K562 (cell line): ENCODE measurements around the gene OPA3. TPM values are rescaled to one million over a fixed set of nuclear protein-coding genes. Genes with fewer than 3 reads are reported as not detected.

Experiments used
- ATAC-seq: fragments of 200-7000 bp; cut with Tn5 transposase; 3 replicates; pipeline ENCODE4 v1.9.1; 2020; ENCODE audit warnings: moderate library complexity
- BruUV-seq: library from RNA; stranded (reverse); fragments of 400-500 nt; replicated peaks from 2 replicates; lab custom pipeline; 2021; lab: Mats Ljungman, UMichigan
- CTCF ChIA-PET: fragments of 300-600 bp; formaldehyde crosslinking; extraction: SDS; loops from one replicate; lab custom pipeline; 2021; ENCODE audit warnings: low intra/inter-chr PET ratio; lab: Yijun Ruan, JAX
- POLR2A ChIA-PET: fragments of 300-600, 350-650 bp; sonication (Branson Sonifier 250); formaldehyde crosslinking; extraction: SDS; loops from one replicate; lab custom pipeline; 2021; ENCODE audit warnings: antibody characterized with exemption, inconsistent platforms; lab: Yijun Ruan, JAX
- DNase-seq, 4 experiments: peaks; one replicate each; pipeline versions ENCODE4 v3.0.0 to v3.0.0-alpha.2; 2011 to 2018; ENCODE audit warnings: low spot score in 3 of 4, mixed read lengths in 3 of 4; ENCODE audit errors: extremely low read depth in 1 of 4
- FAIRE-seq: peaks from 2 replicates; lab custom pipeline; 2011; peaks lifted over from hg19 to GRCh38; lab: Jason Lieb, UNC
- H2AFZ ChIP-seq: 2 replicates; pipeline ENCODE4 v1.6.0; 2011; ENCODE audit warnings: low read depth, low read length, control low read depth, inconsistent platforms
- H3K27ac ChIP-seq: fragments of 200-600 bp; 3 replicates; pipeline ENCODE4 v1.8.0; 2011; ENCODE audit warnings: low read depth, mild to moderate bottlenecking, control low read depth, inconsistent platforms, low read length, moderate library complexity, mixed read lengths; ENCODE audit errors: extremely low read depth
- H3K27me3 ChIP-seq, 2 experiments: fragments of 300-600 bp in 1 of 2; 2 replicates in 1 of 2; 3 replicates in 1 of 2; pipeline versions ENCODE4 v1.6.0 to v1.8.0; 2011; ENCODE audit warnings: inconsistent platforms in 2 of 2, low read length in 2 of 2, mild to moderate bottlenecking in 1 of 2, mixed read lengths in 1 of 2, moderate library complexity in 1 of 2; ENCODE audit not compliant: control insufficient read depth in 2 of 2, insufficient read depth in 2 of 2
- H3K36me3 ChIP-seq: fragments of 300-600 bp; 3 replicates; pipeline ENCODE4 v1.8.0; 2011; ENCODE audit warnings: mild to moderate bottlenecking, low read length, inconsistent platforms; ENCODE audit not compliant: control insufficient read depth, insufficient read depth
- H3K4me1 ChIP-seq, 2 experiments: fragments of 200-600 bp in 1 of 2; replicated peaks in 1 of 2; 2 replicates in 1 of 2; 3 replicates in 1 of 2; pipeline versions ENCODE4 v1.5.1 to v1.8.0; 2011; ENCODE audit warnings: inconsistent platforms in 2 of 2, low read length in 2 of 2, mild to moderate bottlenecking in 1 of 2, mixed read lengths in 1 of 2, moderate library complexity in 1 of 2; ENCODE audit not compliant: control insufficient read depth in 2 of 2, insufficient read depth in 2 of 2
- H3K4me2 ChIP-seq: 2 replicates; pipeline ENCODE4 v1.6.1; 2011; ENCODE audit warnings: low read length, control low read depth, inconsistent platforms, mixed read lengths; ENCODE audit not compliant: insufficient read depth
- H3K4me3 ChIP-seq: fragments of 200-600 bp; sonication (generic), shearing (Covaris generic); 2 replicates; pipeline ENCODE4 v1.5.1; 2016; ENCODE audit warnings: control low read depth, inconsistent platforms
- H3K79me2 ChIP-seq: fragments of 200-600 bp; 3 replicates; pipeline ENCODE4 v1.8.0; 2011; ENCODE audit warnings: low read length, inconsistent platforms; ENCODE audit not compliant: control insufficient read depth, insufficient read depth
- H3K9ac ChIP-seq, 2 experiments: 2 replicates each; pipeline versions ENCODE4 v1.6.0 to v1.6.1; 2011; ENCODE audit warnings: low read depth in 2 of 2, low read length in 2 of 2, control low read depth in 1 of 2, inconsistent platforms in 1 of 2, mild to moderate bottlenecking in 1 of 2, mixed read lengths in 1 of 2; ENCODE audit not compliant: insufficient read depth in 1 of 2
- H3K9me1 ChIP-seq: one replicate; pipeline ENCODE4 v1.6.0; 2011; ENCODE audit warnings: inconsistent platforms, mild to moderate bottlenecking, low read length, moderate library complexity; ENCODE audit not compliant: control insufficient read depth, insufficient read depth
- H3K9me3 ChIP-seq: replicated peaks from 2 replicates; pipeline ENCODE4 v1.5.1; 2011; ENCODE audit warnings: low read depth, low read length, inconsistent platforms; ENCODE audit not compliant: control insufficient read depth, insufficient read depth
- H4K20me1 ChIP-seq: replicated peaks from 2 replicates; pipeline ENCODE4 v1.6.1; 2011; ENCODE audit warnings: low read length, inconsistent platforms, mixed read lengths; ENCODE audit not compliant: control insufficient read depth, insufficient read depth
- FOS ChIP-seq: IDR thresholded peaks from 3 replicates; pipeline ENCODE4 v1.6.1; 2011; ENCODE audit not compliant: insufficient read length; ENCODE audit errors: extremely low read depth
- FOXK1 ChIP-seq: sonication (generic); formaldehyde crosslinking; IDR thresholded peaks from 2 replicates; pipeline ENCODE4 v1.8.0; 2022; ENCODE audit warnings: missing genetic modification reagents, mild to moderate bottlenecking, borderline replicate concordance
- FUS ChIP-seq: fragments of 200-400 bp; formaldehyde crosslinking; optimal IDR thresholded peaks from 2 replicates; pipeline ENCODE3; 2017; ENCODE audit warnings: low read depth, low read length
- SRF ChIP-seq, 2 experiments: fragments of 250-450, 450-650 bp in 1 of 2; sonication (Bioruptor Pico) in 1 of 2; sonication (generic) in 1 of 2; formaldehyde crosslinking; IDR thresholded peaks; 2 replicates each; pipeline versions ENCODE4 v1.5.0 to v1.5.1; 2020 to 2022; ENCODE audit warnings: mild to moderate bottlenecking in 1 of 2, missing genetic modification reagents in 1 of 2
- ZNF444 ChIP-seq: fragments of 250-450 bp; sonication (Bioruptor Pico); IDR thresholded peaks from 2 replicates; pipeline ENCODE4 v1.4.0; 2020; ENCODE audit warnings: mild to moderate bottlenecking, moderate library complexity
- ZNF76 ChIP-seq: fragments of 250-450 bp; sonication (Bioruptor Pico); IDR thresholded peaks from 2 replicates; pipeline ENCODE4 v1.4.0; 2020; ENCODE audit warnings: mild to moderate bottlenecking, moderate library complexity, borderline replicate concordance
- WGBS: fragments of 100-300 bp; shearing (Covaris generic); methylation state at CpG from one replicate; pipeline ENCODE4 v1.1.6; 2016; ENCODE audit warnings: low coverage, mixed read lengths; ENCODE audit not compliant: insufficient coverage; ENCODE audit errors: missing lambda C conversion rate; 5-methylcytosine and 5-hydroxymethylcytosine counted together
- in situ Hi-C: fragments of 300-500 bp; cut with MboI; formaldehyde crosslinking; loops from 4 replicates; pipeline ENCODE4 v1.15.0; 2018; ENCODE audit warnings: inconsistent platforms, mixed read lengths
- intact Hi-C: fragments of 100-400 bp; cut with micrococcal nuclease; formaldehyde crosslinking; loops from 2 replicates; pipeline ENCODE4 v1.14.2; 2022
- polyA plus RNA-seq, 8 experiments: library from polyadenylated mRNA; depleted of rRNA in 4 of 8; stranded (reverse) in 5 of 8; unstranded in 3 of 8; fragments of >200 nt; fragmentation: Nextera tagmentation in 2 of 8; fragmentation: Illumina TruSeq in 1 of 8; extraction: Ambion mirVana in 2 of 8; extraction: Trizol in 1 of 8; gene quantifications; 2 replicates each; pipeline versions ENCODE4 v1.2.1 to v1.2.3, GENCODE V29; 2011 to 2014; ENCODE audit warnings: inconsistent platforms in 1 of 8, missing spikeins in 1 of 8
- total RNA-seq, 7 experiments: library from RNA; depleted of rRNA in 6 of 7; stranded (reverse); fragments of >200 nt in 6 of 7; fragmentation: Illumina TruSeq in 2 of 7; extraction: Trizol in 2 of 7; gene quantifications; 2 replicates each; pipeline versions ENCODE4 v1.2.1 to v1.2.3, GENCODE V29; 2011 to 2021; ENCODE audit warnings: low replicate concordance in 1 of 7
- TF ChIP-seq, protein P1 (sequence below): sonication (generic); formaldehyde crosslinking; IDR thresholded peaks from 2 replicates; pipeline ENCODE4 v1.8.1; 2022; ENCODE audit warnings: missing genetic modification reagents
- TF ChIP-seq, protein P2 (sequence below): fragments of 450-650 bp; formaldehyde crosslinking; IDR thresholded peaks from 2 replicates; pipeline ENCODE4 v1.4.0; 2020; ENCODE audit warnings: mild to moderate bottlenecking, moderate library complexity
- TF ChIP-seq, protein P3 (sequence below), 2 experiments: fragments of 150-350 bp in 1 of 2; IDR thresholded peaks; 2 replicates each; pipeline ENCODE4 v1.6.1; 2012 to 2016; ENCODE audit warnings: low read depth in 2 of 2, low read length in 2 of 2, mild to moderate bottlenecking in 1 of 2, moderate library complexity in 1 of 2
- TF ChIP-seq, protein P4 (sequence below): fragments of 250-450 bp; sonication (Bioruptor Pico); IDR thresholded peaks from 2 replicates; pipeline ENCODE4 v1.5.0; 2021; ENCODE audit warnings: mild to moderate bottlenecking, borderline replicate concordance

OPA3 gene
- total and polyA plus RNA-seq, 9 of the 15 experiments (the other 6 are each of a cell fraction or from before 2014, with no cell fraction given) = 1.4 to 18.8 (median 9.0) TPM

DNA sequence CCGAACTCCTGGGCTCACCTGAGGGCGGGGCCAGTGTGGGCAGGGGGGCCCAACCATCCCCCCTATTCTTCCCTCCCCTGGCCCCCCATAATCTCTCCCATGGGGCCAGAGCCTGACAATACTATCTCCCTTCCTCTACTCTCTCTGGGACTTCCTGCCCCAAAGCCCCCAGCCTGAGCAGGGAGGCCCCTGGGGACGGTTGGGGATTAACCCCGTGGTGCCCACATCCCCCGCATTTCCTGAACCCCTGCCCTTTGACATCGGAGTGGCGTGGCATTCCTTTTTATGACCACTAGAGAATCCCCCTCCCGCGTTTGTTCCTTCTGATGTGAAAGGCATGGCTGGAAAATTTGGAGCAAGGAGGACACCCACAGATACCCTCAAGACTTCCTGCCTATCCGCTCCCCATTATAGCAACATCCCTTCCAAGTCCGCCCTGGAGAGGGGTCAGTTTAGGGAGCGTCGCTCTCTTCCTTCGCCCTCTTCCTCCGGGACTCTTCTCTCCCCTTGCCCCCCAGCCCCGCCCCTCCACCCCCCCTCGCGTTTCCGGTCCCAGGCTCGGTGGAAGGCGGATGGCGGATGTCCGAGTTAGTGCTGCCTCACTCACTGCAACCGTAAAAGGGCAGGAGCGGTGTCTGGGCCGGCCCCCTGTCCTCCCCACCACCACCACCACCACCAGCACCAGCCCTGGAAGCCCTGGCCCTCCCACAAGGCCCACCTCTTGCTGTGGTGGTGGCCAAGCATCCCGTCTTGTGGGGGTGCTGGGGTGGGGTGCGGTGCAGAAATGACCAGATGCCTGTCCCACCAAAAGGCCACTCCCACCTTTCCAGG lies 75.5 kb downstream of the OPA3 start:
- Histone ChIP-seq H3K9me1 (no peaks in the 10 kb centered on the region), H3K79me2 (peaks cover 77% of the 10 kb centered on the region), H3K9ac (peak overlapping the region; percentile 95 to 97), H3K4me2 (peak overlapping the region; percentile 97), H3K27me3 (no peaks in the 10 kb centered on the region), H2AFZ (peak overlapping the region; percentile 62), H3K4me3 (peak overlapping the region; percentile 99), H3K4me1 (peaks cover 38 to 50% of the 10 kb centered on the region in 2 experiments), H3K27ac (peak overlapping the region; percentile 98), H3K9me3 (no peaks in the 10 kb centered on the region), H4K20me1 (no peaks in the 10 kb centered on the region; the same call in 1 of the 2 replicates), H3K36me3 (peaks cover 43% of the 10 kb centered on the region; the same call in 2 of the 3 replicates)
- FAIRE-seq (no peak), ATAC-seq (peak; percentile 67), DNase-seq (peak; percentile 64 to 89 (median 76))
- ChIA-PET CTCF (no interaction called here), POLR2A (interaction anchor here (0.5 to 1.6 kb wide), 6 partner anchors 16 to 339 kb away, joined by 3 to 4 read pairs (median 3); no protein-coding TSS in a partner anchor)
- in situ Hi-C loops (no loop called here), intact Hi-C loops (loop anchor here (5.0 kb wide), 1 partner anchor 133 kb away; no protein-coding TSS in a partner anchor)
- BruUV-seq = TSS peak; percentile 56
- WGBS = 1% methylated on average over 13 of the region's 28 CpGs
- TF ChIP-seq FOS (no peak), FOXK1 (CRISPR knock-in tag) (no peak), SRF (CRISPR knock-in tag; IDR thresholded peaks at IDR 0.05) (peak in 1 of 2 experiments; percentile 95; a peak in 2 of 4 replicates), ZNF76 (CRISPR knock-in tag) (no peak), ZNF444 (peak; percentile 21; the same call in 1 of the 2 replicates), FUS (no peak)
- TF ChIP-seq, protein P1, sequence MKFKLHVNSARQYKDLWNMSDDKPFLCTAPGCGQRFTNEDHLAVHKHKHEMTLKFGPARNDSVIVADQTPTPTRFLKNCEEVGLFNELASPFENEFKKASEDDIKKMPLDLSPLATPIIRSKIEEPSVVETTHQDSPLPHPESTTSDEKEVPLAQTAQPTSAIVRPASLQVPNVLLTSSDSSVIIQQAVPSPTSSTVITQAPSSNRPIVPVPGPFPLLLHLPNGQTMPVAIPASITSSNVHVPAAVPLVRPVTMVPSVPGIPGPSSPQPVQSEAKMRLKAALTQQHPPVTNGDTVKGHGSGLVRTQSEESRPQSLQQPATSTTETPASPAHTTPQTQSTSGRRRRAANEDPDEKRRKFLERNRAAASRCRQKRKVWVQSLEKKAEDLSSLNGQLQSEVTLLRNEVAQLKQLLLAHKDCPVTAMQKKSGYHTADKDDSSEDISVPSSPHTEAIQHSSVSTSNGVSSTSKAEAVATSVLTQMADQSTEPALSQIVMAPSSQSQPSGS (CRISPR knock-in tag) = no peak
- TF ChIP-seq, protein P2, sequence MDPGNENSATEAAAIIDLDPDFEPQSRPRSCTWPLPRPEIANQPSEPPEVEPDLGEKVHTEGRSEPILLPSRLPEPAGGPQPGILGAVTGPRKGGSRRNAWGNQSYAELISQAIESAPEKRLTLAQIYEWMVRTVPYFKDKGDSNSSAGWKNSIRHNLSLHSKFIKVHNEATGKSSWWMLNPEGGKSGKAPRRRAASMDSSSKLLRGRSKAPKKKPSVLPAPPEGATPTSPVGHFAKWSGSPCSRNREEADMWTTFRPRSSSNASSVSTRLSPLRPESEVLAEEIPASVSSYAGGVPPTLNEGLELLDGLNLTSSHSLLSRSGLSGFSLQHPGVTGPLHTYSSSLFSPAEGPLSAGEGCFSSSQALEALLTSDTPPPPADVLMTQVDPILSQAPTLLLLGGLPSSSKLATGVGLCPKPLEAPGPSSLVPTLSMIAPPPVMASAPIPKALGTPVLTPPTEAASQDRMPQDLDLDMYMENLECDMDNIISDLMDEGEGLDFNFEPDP (CRISPR knock-in tag) = no peak
- TF ChIP-seq, protein P3, sequence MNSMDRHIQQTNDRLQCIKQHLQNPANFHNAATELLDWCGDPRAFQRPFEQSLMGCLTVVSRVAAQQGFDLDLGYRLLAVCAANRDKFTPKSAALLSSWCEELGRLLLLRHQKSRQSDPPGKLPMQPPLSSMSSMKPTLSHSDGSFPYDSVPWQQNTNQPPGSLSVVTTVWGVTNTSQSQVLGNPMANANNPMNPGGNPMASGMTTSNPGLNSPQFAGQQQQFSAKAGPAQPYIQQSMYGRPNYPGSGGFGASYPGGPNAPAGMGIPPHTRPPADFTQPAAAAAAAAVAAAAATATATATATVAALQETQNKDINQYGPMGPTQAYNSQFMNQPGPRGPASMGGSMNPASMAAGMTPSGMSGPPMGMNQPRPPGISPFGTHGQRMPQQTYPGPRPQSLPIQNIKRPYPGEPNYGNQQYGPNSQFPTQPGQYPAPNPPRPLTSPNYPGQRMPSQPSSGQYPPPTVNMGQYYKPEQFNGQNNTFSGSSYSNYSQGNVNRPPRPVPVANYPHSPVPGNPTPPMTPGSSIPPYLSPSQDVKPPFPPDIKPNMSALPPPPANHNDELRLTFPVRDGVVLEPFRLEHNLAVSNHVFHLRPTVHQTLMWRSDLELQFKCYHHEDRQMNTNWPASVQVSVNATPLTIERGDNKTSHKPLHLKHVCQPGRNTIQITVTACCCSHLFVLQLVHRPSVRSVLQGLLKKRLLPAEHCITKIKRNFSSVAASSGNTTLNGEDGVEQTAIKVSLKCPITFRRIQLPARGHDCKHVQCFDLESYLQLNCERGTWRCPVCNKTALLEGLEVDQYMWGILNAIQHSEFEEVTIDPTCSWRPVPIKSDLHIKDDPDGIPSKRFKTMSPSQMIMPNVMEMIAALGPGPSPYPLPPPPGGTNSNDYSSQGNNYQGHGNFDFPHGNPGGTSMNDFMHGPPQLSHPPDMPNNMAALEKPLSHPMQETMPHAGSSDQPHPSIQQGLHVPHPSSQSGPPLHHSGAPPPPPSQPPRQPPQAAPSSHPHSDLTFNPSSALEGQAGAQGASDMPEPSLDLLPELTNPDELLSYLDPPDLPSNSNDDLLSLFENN (IDR thresholded peaks at IDR 0.05; ENCODE audit: low read depth in 2 of 2, low read length in 2 of 2) = no peak
- TF ChIP-seq, protein P4, sequence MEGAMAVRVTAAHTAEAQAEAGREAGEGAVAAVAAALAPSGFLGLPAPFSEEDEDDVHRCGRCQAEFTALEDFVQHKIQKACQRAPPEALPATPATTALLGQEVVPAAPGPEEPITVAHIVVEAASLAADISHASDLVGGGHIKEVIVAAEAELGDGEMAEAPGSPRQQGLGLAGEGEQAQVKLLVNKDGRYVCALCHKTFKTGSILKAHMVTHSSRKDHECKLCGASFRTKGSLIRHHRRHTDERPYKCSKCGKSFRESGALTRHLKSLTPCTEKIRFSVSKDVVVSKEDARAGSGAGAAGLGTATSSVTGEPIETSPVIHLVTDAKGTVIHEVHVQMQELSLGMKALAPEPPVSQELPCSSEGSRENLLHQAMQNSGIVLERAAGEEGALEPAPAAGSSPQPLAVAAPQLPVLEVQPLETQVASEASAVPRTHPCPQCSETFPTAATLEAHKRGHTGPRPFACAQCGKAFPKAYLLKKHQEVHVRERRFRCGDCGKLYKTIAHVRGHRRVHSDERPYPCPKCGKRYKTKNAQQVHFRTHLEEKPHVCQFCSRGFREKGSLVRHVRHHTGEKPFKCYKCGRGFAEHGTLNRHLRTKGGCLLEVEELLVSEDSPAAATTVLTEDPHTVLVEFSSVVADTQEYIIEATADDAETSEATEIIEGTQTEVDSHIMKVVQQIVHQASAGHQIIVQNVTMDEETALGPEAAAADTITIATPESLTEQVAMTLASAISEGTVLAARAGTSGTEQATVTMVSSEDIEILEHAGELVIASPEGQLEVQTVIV (CRISPR knock-in tag) = no peak
